NCI-H2227 (cell line): ENCODE results near the gene FSHR.

Source experiments
- DNase-seq: peaks from one replicate; lab custom pipeline; 2025; ENCODE audit not compliant: unreplicated experiment; lab: John Stamatoyannopoulos, UW

Gene FSHR, protein sequence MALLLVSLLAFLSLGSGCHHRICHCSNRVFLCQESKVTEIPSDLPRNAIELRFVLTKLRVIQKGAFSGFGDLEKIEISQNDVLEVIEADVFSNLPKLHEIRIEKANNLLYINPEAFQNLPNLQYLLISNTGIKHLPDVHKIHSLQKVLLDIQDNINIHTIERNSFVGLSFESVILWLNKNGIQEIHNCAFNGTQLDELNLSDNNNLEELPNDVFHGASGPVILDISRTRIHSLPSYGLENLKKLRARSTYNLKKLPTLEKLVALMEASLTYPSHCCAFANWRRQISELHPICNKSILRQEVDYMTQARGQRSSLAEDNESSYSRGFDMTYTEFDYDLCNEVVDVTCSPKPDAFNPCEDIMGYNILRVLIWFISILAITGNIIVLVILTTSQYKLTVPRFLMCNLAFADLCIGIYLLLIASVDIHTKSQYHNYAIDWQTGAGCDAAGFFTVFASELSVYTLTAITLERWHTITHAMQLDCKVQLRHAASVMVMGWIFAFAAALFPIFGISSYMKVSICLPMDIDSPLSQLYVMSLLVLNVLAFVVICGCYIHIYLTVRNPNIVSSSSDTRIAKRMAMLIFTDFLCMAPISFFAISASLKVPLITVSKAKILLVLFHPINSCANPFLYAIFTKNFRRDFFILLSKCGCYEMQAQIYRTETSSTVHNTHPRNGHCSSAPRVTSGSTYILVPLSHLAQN

DNA sequence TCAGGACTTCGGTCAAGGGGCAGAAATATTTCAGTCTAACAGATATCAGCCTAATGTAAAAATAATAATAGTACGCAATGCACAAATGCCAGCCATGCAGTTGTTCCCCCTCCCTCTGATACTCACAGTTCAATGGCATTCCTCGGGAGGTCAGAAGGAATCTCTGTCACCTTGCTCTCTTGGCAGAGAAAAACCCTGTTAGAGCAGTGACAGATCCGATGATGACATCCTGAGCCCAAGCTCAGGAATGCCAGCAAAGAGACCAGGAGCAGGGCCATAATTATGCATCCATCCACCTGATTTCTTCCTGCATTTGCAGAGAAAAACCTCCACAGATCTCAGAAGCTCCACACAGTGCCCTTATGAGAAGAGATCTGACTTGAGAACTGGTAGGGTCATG lies at the start of gene FSHR:
TSS of gene FSHR (minus strand) at position 376 of the 400 bp plus-strand sequence. CDS start at position 278, 98 bp downstream.
- no peak for DNase-seq

- no peak for DNase-seq
Observed at GRCh38 chr2:49199266-49199665, 45.0 kb upstream of the FSHR start.

DNA sequence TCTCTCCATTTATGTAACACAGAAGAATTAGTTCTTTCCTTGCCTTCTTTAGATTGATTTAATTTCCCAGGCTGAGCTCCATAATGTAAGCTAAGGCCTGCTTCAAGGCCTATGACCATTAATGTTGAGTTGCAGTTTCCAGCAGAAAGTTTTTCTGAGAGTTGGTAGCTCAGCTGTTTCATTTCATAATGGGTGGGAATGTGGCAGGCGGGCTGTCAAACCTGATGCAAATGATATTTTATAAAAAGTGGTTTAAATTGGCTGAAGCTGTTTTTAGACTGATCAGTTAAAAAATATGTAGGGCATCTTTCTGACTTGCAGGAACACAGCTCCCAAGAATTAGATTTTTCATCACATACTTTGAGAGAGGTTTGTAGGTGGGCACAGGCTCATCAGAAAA lies 40.4 kb upstream of the FSHR start:
- DNase-seq = no peak

DNA sequence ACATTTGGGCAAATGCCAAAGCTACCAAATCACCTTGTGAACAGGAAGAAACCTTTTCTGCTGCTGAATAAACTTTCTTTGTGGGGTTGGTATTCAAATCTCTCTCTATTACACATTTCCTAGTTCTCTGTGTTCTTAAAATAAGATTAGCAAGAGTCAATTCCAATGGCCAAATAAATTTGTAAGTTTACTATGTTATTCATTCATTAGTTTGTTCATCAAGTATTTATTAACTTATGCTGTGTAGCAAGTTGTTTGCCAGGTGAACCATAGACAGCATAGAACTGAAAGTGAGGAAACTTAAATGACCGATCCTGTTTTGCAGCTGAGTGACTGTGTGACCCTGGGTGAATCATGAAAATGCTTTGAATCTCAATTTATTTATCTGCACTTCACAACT lies 37.7 kb upstream of the FSHR start:
- DNase-seq = no peak

DNA sequence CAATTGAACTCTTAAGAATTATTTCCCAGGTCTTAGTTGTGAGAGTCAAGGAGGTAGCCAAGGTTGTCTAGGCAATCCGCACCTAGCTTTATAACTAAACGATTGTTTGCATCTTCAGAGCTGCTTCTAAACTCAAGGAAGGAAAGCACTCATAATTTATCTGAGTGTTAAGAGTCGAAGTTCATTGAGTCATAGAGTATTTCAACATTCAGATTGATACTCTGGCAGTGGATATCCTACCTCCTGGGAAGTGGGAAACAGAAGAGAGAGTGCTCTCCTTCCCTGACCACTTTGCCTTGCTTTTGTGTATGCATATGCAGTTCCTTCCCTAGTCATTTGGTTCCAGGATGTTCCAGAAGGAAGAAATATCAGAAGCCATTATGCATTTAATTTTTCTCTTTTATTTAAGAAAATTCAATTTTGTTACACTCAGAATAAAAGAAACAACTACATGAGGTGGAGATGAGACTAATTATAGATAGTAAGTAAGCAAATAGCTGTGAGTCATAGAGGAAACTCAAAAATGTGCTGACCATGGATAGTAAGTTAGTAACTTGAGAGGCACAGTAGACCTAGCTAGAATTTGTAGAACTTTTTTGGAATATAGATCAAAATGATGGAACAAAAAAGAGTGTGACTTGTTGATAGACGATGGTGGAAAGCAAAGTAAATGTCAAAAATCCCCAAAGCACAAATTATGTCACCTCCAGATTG lies 35.4 kb upstream of the FSHR start:
- no peak for DNase-seq

- DNase-seq = no peak
Observed at GRCh38 chr2:49186050-49186648, 31.8 kb upstream of the FSHR start.

GRCh38 chr2:49178656-49179055 lies 24.3 kb upstream of the FSHR start:
- DNase-seq = no peak

DNA sequence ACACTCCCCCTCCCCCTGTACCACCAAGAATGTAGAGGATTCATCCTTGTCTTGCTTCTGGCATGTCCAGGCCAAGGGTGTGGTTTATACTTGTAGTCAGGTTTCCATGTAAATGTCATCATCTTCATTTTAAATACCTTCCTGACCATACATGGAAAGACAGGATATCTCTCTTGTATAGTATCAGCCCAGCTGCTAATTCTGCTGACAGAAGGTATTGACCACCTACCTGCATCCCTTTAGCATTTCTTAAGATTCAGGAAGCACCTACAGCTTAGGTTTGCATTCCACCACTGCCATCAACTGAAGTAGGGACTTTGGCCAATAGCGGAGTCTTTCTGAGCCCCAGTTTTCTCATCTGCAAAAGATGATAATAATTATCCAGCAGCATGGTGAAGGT lies 22.9 kb upstream of the FSHR start:
- no peak for DNase-seq

DNA sequence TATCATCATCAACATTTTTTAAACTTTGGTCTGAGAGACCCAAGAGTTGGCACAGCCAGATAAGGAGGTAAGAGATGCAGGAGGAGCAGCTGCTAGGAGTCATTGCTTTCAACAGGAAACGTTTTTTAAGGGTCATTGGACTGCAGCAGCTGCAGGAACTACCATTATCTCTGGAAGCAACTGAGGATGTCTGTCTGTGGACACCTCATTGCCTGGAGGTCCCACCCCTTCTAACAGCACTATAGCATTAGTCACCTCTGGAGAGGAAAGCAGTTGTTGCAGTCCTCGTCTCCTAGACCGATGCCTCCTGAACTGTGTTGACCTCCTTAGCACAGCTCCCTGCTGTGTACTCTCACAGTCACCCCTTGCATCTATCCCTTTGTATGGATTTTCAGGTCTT lies 21.5 kb upstream of the FSHR start:
- DNase-seq = no peak

DNA sequence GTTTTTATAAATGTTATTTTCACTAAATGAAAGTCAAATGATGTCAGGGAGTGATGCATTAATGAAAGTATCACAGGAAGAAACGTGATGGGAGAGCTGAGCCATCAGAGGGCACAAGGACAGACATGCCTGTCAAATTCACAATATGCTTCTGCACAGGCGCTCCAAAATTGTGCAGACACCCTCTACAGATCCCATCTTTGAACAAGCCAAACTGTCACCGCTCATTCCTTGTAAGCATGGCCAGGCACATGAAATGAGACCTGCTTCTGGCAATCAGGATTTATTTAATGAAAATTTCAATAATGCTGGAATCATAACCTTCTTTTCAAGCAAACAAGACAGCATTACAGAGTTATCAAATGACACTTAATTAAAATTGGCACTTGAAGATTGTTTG lies 20.4 kb upstream of the FSHR start:
- DNase-seq = no peak

DNA sequence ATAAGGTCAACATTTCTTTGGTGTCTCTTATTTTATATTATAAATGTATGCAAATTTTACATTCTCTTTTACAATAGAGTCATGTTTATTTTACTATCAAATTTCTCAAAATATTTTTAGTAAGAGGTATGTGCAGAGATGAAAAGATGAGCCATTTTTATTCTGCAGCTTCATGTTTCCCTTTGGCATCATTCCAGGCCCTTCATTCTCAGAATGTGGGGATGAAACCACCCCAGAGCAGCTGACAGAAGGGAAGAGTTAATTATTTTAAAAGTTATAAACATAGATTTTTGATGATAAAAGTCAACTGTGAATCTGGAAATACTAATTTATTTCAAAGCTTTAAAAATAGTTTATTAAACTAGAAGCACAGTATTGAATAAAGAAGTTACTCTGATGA lies 12.8 kb upstream of the FSHR start:
- DNase-seq = no peak

DNA sequence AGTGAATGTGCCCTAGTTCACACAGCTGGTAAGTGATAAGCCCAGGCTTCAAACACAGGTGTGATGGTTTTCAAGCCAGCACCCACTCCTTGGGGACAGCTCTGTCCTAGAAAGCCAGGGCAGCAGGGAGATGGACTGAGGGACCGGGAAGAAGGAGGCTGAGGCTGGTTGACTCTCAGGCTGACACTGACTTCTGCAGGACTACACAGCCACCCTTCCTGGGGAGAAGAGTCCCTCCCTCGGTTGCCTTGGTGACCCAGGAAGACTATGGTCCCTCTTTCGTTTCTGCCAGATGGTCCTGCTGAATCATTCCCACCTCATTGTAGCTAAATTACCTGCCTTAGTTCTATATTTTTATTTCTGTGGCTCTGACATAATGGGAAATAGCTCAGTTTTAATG lies 11.3 kb upstream of the FSHR start:
- DNase-seq = no peak

GRCh38 chr2:49164729-49165128 lies 10.4 kb upstream of the FSHR start:
- no peak for DNase-seq

GRCh38 chr2:49162151-49162550 lies 7.8 kb upstream of the FSHR start:
- no peak for DNase-seq

DNA sequence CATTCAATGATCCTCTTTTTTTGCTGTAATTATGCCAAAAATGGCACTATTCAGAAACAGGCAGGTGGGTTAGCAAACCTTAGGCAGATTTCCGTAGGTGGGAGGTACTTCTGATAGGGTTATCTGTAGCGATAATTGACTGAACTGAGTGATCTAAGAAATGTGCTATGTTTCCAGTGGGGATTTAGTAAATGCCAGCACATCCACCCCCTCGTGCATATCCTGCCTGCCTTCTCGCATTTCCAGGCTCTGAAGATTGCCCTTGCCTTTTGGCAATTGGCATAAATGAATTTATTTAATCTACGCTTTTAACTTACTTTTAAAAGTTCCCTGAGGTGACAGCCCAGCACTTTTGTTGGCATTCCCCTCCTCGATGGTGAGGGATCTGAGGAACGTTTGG lies 576 bp upstream of the FSHR start:
- DNase-seq = no peak

DNA sequence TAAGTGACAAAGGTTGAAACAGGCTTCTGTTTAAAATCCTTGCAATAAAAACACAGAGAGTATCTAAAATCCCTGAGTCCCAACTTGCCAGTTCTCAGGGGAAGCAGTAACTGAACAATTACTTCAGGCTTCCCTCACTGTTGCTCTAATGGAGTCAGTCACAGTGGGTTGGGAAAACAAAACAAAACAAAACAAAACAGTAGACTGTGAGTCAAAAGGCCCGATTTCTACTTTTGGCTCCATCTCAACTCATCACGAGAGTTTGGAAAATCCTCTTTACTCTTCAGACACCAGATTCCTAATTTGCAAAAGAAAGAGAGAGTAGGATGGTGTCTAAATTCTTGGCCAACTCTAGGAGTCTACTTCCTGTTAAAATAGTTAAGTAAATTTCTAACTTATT lies 1.1 kb downstream of the FSHR start:
- no peak for DNase-seq

DNA sequence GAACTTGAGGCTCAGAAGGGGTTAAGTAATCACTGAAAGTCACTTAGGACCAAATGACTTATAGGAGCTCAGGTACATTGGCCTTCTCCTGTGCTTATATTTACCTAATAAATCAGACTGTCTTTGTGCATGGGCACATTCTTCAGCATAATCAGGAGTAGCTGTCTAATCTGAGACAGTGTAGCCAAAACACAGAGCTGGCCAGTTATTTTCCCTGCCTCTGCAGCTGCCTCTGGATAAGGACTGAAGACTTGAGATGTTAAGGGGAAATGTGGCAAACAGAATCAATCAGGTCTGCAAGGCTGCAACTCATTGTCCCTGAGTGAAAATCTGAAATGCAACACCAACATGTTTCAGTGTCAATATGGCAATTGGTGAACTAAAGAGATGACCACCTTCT lies 1.5 kb downstream of the FSHR start:
- no peak for DNase-seq

DNA sequence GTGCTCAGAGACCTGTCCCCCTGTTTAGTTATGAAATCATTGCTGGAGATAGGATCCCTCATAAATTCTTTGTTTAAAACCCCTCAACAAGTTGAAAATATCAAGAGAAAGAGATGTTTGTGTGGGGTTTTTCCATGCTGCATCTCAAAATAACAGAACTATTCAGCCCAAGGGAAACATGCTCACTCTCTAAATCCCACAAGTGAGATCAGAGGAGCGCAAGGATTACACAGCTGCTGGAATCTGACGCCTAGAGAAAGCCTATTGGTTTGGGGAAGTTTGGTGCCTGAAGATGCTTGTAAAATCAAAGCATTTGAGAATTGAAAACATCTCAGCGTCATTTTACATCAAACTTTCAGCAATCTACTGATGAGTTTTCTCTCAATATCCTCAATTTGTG lies 7.9 kb downstream of the FSHR start:
- DNase-seq = no peak

- DNase-seq = no peak
Observed at GRCh38 chr2:49131801-49132200, 22.5 kb downstream of the FSHR start.

- no peak for DNase-seq
Observed at GRCh38 chr2:49129034-49129433, 25.3 kb downstream of the FSHR start.

GRCh38 chr2:49123600-49123999 lies 30.7 kb downstream of the FSHR start:
- no peak for DNase-seq

DNA sequence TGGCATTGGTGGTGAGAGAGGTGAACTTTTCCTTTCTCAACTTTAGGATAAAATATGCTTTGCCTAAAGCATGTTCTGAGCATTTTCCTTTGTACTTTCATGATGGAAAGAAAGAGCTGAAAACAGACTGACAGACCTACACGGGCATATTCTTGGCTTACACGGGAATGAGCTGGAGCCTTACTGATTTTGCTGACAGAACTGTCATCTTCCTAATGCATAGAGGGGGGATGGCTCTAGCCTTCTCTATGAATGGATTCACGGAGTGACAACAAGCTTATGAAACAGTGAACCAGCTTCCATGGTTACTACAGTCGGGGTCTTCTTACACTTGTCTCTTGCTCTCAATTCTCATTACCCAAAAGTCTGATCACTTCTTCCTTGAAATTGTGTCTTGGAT lies 32.2 kb downstream of the FSHR start:
- DNase-seq = no peak
